SK-N-SH (cell line): ENCODE results near the gene APOO.

ENCODE experiments used
- CTCF ChIP-seq: fragments of 200-600 bp; sonication (generic); IDR thresholded peaks from 2 replicates; pipeline ENCODE4 v1.6.1; 2017; ENCODE audit warnings: antibody characterized with exemption, mild to moderate bottlenecking, moderate library complexity
- MXI1 ChIP-seq: IDR thresholded peaks from 2 replicates; pipeline ENCODE4 v1.6.1; 2012; ENCODE audit warnings: mild to moderate bottlenecking, low read depth, low read length, improper control_type of control experiment
- NFIC ChIP-seq: IDR thresholded peaks from 2 replicates; pipeline ENCODE4 v1.4.0; 2012; ENCODE audit warnings: borderline replicate concordance
- RAD21 ChIP-seq: IDR thresholded peaks from 2 replicates; pipeline ENCODE4 v1.6.1; 2012; ENCODE audit warnings: mild to moderate bottlenecking, low read length
- RCOR1 ChIP-seq: fragments of 150-350 bp; IDR thresholded peaks from 2 replicates; pipeline ENCODE4 v1.6.1; 2017; ENCODE audit warnings: antibody characterized with exemption, low read length
- RXRA ChIP-seq: IDR thresholded peaks from 2 replicates; pipeline ENCODE4 v1.4.0; 2012; ENCODE audit warnings: low read depth, mild to moderate bottlenecking, borderline replicate concordance
- SIN3A ChIP-seq: IDR thresholded peaks from 2 replicates; pipeline ENCODE4 v1.6.1; 2012; ENCODE audit warnings: low read depth, mild to moderate bottlenecking, low read length, moderate library complexity, borderline replicate concordance
- ZBTB33 ChIP-seq: IDR thresholded peaks from 2 replicates; pipeline ENCODE4 v1.4.0; 2012; ENCODE audit warnings: low read depth, borderline replicate concordance

GRCh38 chrX:23819385-23820234 is 88.1 kb downstream of the APOO start:
- TF ChIP-seq CTCF (no peak), ZBTB33 (no peak), SIN3A (no peak), RAD21 (no peak), MXI1 (no peak), RCOR1 (no peak), RXRA (no peak), NFIC (no peak)
